Tibial artery (tissue), 4 donors: ENCODE results near the gene ANKRD39.

ENCODE experiments used
- DNase-seq, 2 donors: peaks; one replicate each; pipeline ENCODE4 v3.0.0-alpha.2; 2019
- H3K27ac ChIP-seq, 2 donors: fragments of 200-600 bp; sonication (generic) in 1 of 2; 1 replicate in 1 of 2; 2 replicates in 1 of 2; pipeline ENCODE4 v1.5.1; 2018 to 2019; ENCODE audit warnings: mild to moderate bottlenecking in 1 of 2
- H3K27me3 ChIP-seq, 2 donors: fragments of 200-600 bp; sonication (generic) in 1 of 2; one replicate each; pipeline versions ENCODE4 v1.5.1 to v1.6.0; 2016 to 2019
- H3K36me3 ChIP-seq, 3 donors: fragments of 200-600 bp; sonication (generic) in 2 of 3; one replicate each; pipeline ENCODE4 v1.5.1; 2016 to 2019; ENCODE audit warnings: mild to moderate bottlenecking in 2 of 3
- H3K4me1 ChIP-seq, 4 donors: fragments of 200-600 bp; sonication (generic) in 2 of 4; 1 replicate in 3 of 4; 2 replicates in 1 of 4; pipeline ENCODE4 v1.5.1; 2016 to 2019
- H3K4me3 ChIP-seq, 2 donors: fragments of 200-600 bp; sonication (generic) in 1 of 2; 1 replicate in 1 of 2; 2 replicates in 1 of 2; pipeline ENCODE4 v1.5.1; 2018 to 2019; ENCODE audit warnings: mild to moderate bottlenecking in 2 of 2
- H3K9me3 ChIP-seq, 3 donors: fragments of 200-600 bp; sonication (generic) in 1 of 3; one replicate each; pipeline ENCODE4 v1.5.1; 2016 to 2019
- intact Hi-C: fragments of 100-400 bp; cut with DNase I; formaldehyde crosslinking; loops from one replicate; pipeline ENCODE4 v1.15.0; 2023; ENCODE audit warnings: low total_unique reads
- TF ChIP-seq, protein P1 (sequence below), 2 experiments: fragments of 200-600 bp in 1 of 2; fragments of 450-650 bp in 1 of 2; IDR thresholded peaks; one replicate each; pipeline ENCODE4 v1.5.1; 2017 to 2019; ENCODE audit warnings: antibody characterized with exemption in 2 of 2, mild to moderate bottlenecking in 1 of 2, moderate library complexity in 1 of 2

The ANKRD39 gene

DNA sequence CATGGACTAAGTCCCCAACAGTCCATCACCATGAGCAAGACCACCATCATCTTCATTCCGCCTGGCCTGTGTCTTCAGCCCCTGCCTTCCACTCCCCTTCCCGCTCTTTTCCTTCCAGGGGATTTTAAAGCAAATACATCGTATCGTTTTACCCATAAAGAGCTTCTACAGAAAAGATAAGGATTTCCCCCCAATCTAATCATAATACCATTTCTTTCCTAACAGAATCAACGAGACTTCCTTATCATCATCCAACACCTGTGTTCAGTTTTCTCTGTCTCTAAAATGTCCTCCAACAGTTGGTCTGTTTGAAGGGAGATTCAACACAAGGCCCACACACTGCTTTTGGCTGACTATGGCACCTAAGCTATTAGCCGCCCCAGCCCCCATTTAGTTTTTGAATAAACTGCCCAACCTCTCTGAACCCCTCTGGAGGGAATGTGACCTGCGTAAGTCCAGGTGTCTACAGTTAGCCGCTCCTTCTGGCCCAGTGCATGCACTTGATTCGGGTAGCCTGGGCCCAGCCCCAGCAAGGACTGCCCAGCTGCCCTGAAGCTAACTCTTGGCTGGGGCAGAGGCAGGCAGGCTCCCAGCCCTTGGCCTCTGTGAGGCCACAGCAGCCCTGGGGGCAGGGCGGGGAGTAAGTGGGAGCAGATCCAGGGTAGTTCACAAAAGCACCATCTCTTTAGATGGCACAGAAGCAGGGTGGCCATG, 37.4 kb upstream of the ANKRD39 start:
- Histone ChIP-seq H3K36me3 (no peaks in the 10 kb centered on the region), H3K4me1 (peaks cover 0 to 69% (median 31%) of the 10 kb centered on the region in 4 donors), H3K27me3 (no peaks in the 10 kb centered on the region), H3K9me3 (no peaks in the 10 kb centered on the region), H3K27ac (no peak overlapping the region), H3K4me3 (no peak overlapping the region)
- DNase-seq = no peak
- intact Hi-C loops = no loop called here
- TF ChIP-seq, protein P1, sequence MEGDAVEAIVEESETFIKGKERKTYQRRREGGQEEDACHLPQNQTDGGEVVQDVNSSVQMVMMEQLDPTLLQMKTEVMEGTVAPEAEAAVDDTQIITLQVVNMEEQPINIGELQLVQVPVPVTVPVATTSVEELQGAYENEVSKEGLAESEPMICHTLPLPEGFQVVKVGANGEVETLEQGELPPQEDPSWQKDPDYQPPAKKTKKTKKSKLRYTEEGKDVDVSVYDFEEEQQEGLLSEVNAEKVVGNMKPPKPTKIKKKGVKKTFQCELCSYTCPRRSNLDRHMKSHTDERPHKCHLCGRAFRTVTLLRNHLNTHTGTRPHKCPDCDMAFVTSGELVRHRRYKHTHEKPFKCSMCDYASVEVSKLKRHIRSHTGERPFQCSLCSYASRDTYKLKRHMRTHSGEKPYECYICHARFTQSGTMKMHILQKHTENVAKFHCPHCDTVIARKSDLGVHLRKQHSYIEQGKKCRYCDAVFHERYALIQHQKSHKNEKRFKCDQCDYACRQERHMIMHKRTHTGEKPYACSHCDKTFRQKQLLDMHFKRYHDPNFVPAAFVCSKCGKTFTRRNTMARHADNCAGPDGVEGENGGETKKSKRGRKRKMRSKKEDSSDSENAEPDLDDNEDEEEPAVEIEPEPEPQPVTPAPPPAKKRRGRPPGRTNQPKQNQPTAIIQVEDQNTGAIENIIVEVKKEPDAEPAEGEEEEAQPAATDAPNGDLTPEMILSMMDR (IDR thresholded peaks at IDR 0.05) = no peak

DNA sequence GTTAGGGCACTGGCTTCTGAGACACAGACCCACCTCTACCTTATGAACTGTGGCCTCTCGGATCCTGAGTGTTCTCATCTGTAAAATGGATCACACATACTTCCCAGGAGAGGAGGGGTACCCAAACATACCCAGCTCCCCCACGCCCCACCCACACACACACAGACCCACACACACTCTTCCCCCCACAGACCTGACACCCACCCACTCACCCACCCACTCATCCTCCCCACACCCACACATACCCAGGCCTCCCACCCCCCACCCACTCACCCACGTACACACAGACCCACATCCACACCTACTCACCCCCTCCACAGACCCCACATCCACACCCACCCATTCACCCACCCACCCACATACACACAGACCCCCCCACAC, 36.3 kb upstream of the ANKRD39 start:
- TF ChIP-seq, protein P1 (IDR thresholded peaks at IDR 0.05) = no peak
- Histone ChIP-seq H3K36me3 (no peaks in the 10 kb centered on the region), H3K4me1 (peaks cover 0 to 71% (median 35%) of the 10 kb centered on the region in 4 donors), H3K4me3 (no peak overlapping the region), H3K27me3 (no peaks in the 10 kb centered on the region), H3K27ac (no peak overlapping the region), H3K9me3 (no peaks in the 10 kb centered on the region)
- intact Hi-C loops = no loop called here
- DNase-seq = no peak

DNA sequence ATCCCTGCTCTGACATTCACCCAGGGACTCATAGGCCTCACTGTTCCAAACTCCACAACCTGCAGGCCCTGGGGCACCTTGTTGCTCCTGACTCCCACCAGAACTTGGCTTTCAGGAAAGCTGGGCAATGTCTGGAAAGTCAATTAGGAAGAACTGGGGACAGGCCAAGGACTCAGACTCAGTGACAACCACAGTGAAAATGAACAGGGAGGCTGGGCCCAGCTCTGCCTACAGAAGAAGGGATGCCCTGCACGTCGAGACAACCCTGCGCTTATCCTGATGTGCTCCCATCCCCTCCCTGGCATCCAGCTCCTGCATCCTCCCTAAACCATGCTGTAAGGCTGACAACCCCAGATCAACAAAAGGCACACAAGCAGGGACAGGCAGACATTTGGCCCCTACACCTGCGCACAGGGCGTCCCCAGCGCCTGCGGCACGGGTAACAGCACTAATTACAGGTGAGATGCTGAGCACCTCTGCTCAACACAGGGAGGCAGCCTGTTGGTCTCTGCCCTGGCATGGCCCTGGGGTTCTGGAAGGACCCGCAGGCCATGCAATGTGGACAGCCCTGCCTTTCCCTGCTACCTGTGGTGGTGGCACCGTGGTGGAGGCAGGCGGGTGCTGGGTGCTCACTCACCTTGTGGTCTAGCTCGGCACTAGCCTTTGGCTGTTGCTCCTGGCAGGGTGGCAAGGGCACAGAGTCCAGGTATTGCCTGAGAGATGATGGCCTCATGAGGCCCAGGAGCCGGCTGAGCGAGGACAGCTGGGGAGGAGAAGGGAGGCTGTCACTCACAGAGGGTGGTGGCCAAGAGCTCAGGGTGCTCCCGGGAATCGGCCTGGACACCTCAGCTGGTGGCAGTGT, 35.7 kb upstream of the ANKRD39 start:
- peaks cover 3 to 72% (median 41%) of the 10 kb centered on the region in 4 donors for H3K4me1 ChIP-seq

DNA sequence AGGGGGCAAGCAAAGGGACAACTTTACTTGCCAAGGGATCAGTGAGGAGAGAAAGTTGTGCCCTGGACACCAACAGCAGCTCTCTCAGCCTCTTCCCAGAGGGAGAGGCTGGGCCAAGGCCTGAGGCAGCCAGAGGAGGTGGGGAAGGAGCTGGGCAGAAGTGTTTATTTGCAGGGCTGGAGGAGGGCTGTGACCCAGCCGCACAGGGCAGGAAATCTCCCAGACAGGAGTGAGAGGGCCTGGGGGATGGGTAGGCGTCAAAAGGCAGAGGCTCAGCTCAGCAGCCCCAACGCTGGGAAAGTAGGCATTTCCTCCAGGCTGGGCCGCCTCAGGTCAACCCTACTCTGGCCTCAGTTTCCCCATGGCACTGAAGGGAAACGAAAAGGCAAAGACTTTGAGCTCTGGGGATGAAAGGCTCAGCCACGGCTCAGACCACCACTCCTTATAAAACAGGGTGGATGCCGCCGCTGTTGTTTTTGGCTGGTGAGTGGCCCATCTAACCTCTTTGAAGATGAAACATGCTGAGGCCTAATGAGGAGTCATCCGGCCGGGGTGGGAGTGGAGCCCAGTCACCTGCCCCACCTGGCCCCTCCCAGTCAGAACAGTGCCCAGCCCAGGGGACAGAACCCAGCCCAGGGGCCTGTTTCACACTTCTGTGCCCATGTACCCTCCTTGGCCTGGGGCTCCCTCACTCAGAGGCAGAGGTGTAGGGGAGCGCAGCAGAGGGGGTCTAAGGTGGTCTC, 33.9 kb upstream of the ANKRD39 start:
- no peaks in the 10 kb centered on the region for H3K9me3 ChIP-seq
- no peak overlapping the region for H3K4me3 ChIP-seq
- no peaks in the 10 kb centered on the region for H3K27me3 ChIP-seq
- peak overlapping the region; percentile 63 to 72 for H3K27ac ChIP-seq
- no peaks in the 10 kb centered on the region for H3K36me3 ChIP-seq
- peaks cover 4 to 81% (median 57%) of the 10 kb centered on the region in 4 donors for H3K4me1 ChIP-seq
- intact Hi-C loops = no loop called here
- peak in 1 of 2 donors; percentile 82 for DNase-seq
- TF ChIP-seq, protein P1 (IDR thresholded peaks at IDR 0.05) = no peak

More for the DNA sequence above, 35.7 kb upstream of the ANKRD39 start:
- peak overlapping the region in 1 of 2 donors; percentile 18 for H3K27ac ChIP-seq
- no peaks in the 10 kb centered on the region for H3K27me3 ChIP-seq
- TF ChIP-seq, protein P1 (IDR thresholded peaks at IDR 0.05) = no peak
- intact Hi-C loops = no loop called here
- no peaks in the 10 kb centered on the region for H3K36me3 ChIP-seq
- H3K9me3 ChIP-seq = no peaks in the 10 kb centered on the region
- no peak for DNase-seq
- H3K4me3 ChIP-seq = no peak overlapping the region

DNA sequence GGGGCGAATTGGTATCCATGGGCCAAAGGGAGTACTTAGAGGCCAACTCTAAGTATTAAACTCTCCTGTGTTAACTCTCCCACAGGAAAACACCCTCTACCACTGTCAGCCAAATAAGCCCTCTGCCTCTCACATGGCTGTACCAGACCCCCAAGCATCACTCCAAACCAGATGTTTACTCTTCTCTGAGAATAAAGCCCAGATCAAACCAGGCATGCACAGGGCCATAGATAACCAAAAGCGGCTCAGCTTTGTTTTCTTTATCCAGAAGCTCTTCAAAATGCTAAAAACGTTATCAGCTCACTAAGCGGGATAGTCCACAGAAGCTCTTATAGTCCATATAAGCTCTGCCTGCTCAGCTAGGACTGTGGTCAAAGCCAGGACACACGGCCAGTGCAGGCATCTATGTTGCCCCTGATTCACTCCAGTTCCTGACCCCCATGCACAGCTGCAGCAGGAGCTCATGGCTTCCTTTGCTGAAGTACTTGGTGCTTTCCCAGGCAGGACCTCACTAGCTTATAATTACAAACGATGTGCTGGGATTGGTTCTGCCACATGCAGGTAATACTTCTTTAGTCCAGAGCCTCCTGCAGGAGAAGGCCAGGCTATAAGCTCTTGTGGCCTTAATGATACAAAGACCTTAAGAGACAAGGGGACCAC, 33.0 kb upstream of the ANKRD39 start:
- Histone ChIP-seq H3K27me3 (no peaks in the 10 kb centered on the region), H3K36me3 (no peaks in the 10 kb centered on the region), H3K27ac (peak overlapping the region; percentile 63 to 72), H3K4me3 (no peak overlapping the region), H3K9me3 (no peaks in the 10 kb centered on the region), H3K4me1 (peaks cover 4 to 80% (median 57%) of the 10 kb centered on the region in 4 donors)
- TF ChIP-seq, protein P1 (IDR thresholded peaks at IDR 0.05) = no peak
- intact Hi-C loops = no loop called here
- no peak for DNase-seq
